ENCODE data around the gene ZNF239. TPM values are rescaled to one million over a fixed set of nuclear protein-coding genes. Genes with fewer than 3 reads are reported as not detected.
"Not testable (repeated sequence)": the region's sequence is repeated elsewhere in the genome, so short reads cannot be mapped to it uniquely, and the experiment has no call there.

ZNF239 gene
- total RNA-seq, 1 donor from 2014 or later: 5.6 TPM

GRCh38 chr10:43591303-43591904, 17.0 kb upstream of the ZNF239 start:
- Mint-ChIP-seq H3K27ac (ENCODE audit: unreplicated experiment) (no peak overlapping the region), H3K9me3 (ENCODE audit: low read depth) (peaks cover 5% of the 10 kb centered on the region), H3K36me3 (ENCODE audit: low read depth) (no peaks in the 10 kb centered on the region), H3K4me1 (ENCODE audit: low read depth) (peaks cover 4% of the 10 kb centered on the region), H3K4me3 (ENCODE audit: unreplicated experiment) (no peak overlapping the region), H3K27me3 (ENCODE audit: low read depth) (no peaks in the 10 kb centered on the region)
- DNase-seq (ENCODE audit: low spot score): no peak
- TF ChIP-seq, protein P1, sequence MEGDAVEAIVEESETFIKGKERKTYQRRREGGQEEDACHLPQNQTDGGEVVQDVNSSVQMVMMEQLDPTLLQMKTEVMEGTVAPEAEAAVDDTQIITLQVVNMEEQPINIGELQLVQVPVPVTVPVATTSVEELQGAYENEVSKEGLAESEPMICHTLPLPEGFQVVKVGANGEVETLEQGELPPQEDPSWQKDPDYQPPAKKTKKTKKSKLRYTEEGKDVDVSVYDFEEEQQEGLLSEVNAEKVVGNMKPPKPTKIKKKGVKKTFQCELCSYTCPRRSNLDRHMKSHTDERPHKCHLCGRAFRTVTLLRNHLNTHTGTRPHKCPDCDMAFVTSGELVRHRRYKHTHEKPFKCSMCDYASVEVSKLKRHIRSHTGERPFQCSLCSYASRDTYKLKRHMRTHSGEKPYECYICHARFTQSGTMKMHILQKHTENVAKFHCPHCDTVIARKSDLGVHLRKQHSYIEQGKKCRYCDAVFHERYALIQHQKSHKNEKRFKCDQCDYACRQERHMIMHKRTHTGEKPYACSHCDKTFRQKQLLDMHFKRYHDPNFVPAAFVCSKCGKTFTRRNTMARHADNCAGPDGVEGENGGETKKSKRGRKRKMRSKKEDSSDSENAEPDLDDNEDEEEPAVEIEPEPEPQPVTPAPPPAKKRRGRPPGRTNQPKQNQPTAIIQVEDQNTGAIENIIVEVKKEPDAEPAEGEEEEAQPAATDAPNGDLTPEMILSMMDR (IDR thresholded peaks at IDR 0.05): no peak

- not testable (repeated sequence) for H3K4me1 Mint-ChIP-seq (ENCODE audit: low read depth); H3K4me3 Mint-ChIP-seq (ENCODE audit: unreplicated experiment); H3K36me3 Mint-ChIP-seq (ENCODE audit: low read depth); DNase-seq (ENCODE audit: low spot score); H3K9me3 Mint-ChIP-seq (ENCODE audit: low read depth); H3K27ac Mint-ChIP-seq (ENCODE audit: unreplicated experiment); H3K27me3 Mint-ChIP-seq (ENCODE audit: low read depth)
These were observed 12.3 kb upstream of the ZNF239 start for GRCh38 chr10:43586730-43587115.

- peaks cover 1% of the 10 kb centered on the region for H3K36me3 Mint-ChIP-seq (ENCODE audit: low read depth)
- no peak overlapping the region for H3K27ac Mint-ChIP-seq (ENCODE audit: unreplicated experiment)
- H3K4me3 Mint-ChIP-seq (ENCODE audit: unreplicated experiment): no peak overlapping the region
- H3K4me1 Mint-ChIP-seq (ENCODE audit: low read depth): no peaks in the 10 kb centered on the region
- DNase-seq (ENCODE audit: low spot score): no peak
- no peaks in the 10 kb centered on the region for H3K9me3 Mint-ChIP-seq (ENCODE audit: low read depth)
- TF ChIP-seq, protein P1 (IDR thresholded peaks at IDR 0.05): no peak
- H3K27me3 Mint-ChIP-seq (ENCODE audit: low read depth): peaks cover 4% of the 10 kb centered on the region
These were observed 11.7 kb upstream of the ZNF239 start for GRCh38 chr10:43585981-43586729.

DNA sequence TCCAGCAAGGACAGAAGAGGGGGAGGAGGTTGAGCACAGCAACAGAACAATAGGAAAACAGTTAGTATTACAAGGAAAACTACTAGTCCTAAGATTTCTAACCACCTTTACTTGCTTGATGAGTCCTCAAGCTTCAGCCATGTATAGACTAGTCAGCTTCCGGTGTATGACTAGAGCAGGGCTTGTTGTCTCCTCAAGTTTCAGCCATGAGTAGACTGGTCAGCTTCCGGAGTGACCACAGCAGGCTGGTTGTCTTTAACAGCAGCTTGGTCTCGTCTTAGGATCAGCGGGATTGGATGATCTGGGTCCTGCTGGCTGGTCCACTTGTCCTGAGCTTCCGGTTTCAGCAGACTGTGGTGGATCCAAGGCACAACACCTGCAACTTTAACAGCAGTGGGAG, 10.6 kb upstream of the ZNF239 start:
- Mint-ChIP-seq H3K4me3 (ENCODE audit: unreplicated experiment) (no peak overlapping the region), H3K27ac (ENCODE audit: unreplicated experiment) (no peak overlapping the region), H3K9me3 (ENCODE audit: low read depth) (no peaks in the 10 kb centered on the region), H3K27me3 (ENCODE audit: low read depth) (peaks cover 13% of the 10 kb centered on the region), H3K36me3 (ENCODE audit: low read depth) (peaks cover 1% of the 10 kb centered on the region), H3K4me1 (ENCODE audit: low read depth) (no peaks in the 10 kb centered on the region)
- TF ChIP-seq, protein P1 (IDR thresholded peaks at IDR 0.05): no peak
- no peak for DNase-seq (ENCODE audit: low spot score)

DNA sequence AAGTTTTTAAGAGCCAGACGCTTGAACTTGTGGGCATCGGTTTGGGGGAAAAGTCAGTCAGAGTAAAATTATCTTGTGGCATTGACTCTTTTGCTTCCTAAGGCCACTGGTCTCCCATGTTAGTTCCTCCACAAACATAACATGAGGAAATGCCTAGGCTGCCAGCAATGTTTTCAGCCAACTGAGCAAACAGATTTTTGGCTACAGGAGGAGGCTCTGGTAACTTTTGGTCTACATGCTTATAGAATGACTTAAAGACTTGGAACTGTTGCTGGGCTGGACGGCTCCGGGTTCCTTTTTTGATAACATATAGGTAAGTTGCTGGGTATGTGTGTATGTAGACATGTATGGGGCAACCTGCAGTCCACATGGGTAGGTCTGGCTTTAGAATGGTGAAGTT, 9.6 kb upstream of the ZNF239 start:
- Mint-ChIP-seq H3K4me1 (ENCODE audit: low read depth) (no peaks in the 10 kb centered on the region), H3K36me3 (ENCODE audit: low read depth) (peaks cover 1% of the 10 kb centered on the region), H3K27ac (ENCODE audit: unreplicated experiment) (no peak overlapping the region), H3K4me3 (ENCODE audit: unreplicated experiment) (no peak overlapping the region), H3K9me3 (ENCODE audit: low read depth) (no peaks in the 10 kb centered on the region), H3K27me3 (ENCODE audit: low read depth) (peaks cover 18% of the 10 kb centered on the region)
- TF ChIP-seq, protein P1 (IDR thresholded peaks at IDR 0.05): no peak
- DNase-seq (ENCODE audit: low spot score): no peak

DNA sequence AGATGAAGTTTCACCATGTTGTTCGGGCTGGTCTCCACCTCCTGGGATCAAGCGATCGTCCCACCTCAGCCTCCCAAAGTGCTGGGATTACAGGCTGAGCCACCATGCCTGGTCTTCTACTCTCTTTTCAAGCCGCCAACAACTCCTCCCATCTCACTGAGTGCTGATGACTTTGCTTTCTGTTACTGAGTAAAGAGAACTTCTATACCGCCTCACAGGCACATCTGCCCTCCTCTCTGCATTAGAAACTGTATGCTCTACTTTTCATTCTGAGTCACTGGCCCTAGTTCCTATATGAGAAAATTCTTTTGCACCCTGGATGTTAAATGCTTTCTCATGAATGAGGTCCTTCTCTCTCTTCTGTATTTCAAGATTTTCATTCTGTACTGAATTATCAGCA, 2.2 kb upstream of the ZNF239 start:
- H3K27ac Mint-ChIP-seq (ENCODE audit: unreplicated experiment): no peak overlapping the region
- no peak for DNase-seq (ENCODE audit: low spot score)
- no peaks in the 10 kb centered on the region for H3K9me3 Mint-ChIP-seq (ENCODE audit: low read depth)
- H3K4me1 Mint-ChIP-seq (ENCODE audit: low read depth): peaks cover 20% of the 10 kb centered on the region
- peaks cover 1% of the 10 kb centered on the region for H3K36me3 Mint-ChIP-seq (ENCODE audit: low read depth)
- H3K27me3 Mint-ChIP-seq (ENCODE audit: low read depth): peaks cover 18% of the 10 kb centered on the region
- H3K4me3 Mint-ChIP-seq (ENCODE audit: unreplicated experiment): no peak overlapping the region
- TF ChIP-seq, protein P1 (IDR thresholded peaks at IDR 0.05): no peak
